DMS 273 (cell line): Measurements from ENCODE around the gene USP24.
"Not testable (repeated sequence)": the region's sequence is repeated elsewhere in the genome, so short reads cannot be mapped to it uniquely, and the experiment has no call there.

Experiments used
- DNase-seq: peaks from one replicate; lab custom pipeline; 2025; ENCODE audit not compliant: unreplicated experiment; lab: John Stamatoyannopoulos, UW

The USP24 gene

DNA sequence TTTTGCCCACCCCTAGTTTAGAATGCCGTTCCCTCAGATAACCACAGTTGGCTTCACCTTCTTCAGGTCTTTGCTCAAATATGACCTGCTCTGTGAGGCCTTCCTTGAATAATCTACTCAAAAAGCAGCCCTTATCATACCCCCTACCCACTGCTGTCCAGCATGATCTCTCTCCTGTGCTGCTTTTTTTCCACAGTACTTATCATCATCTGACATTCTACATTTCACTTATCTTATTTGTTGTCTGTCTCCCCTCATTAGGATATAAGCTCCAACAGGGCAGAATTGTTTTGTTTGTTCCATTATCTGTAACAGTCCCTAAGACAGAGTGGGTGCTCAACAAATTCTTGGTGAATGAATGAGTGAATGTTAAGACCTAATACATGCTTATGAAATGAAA, 18.1 kb downstream of the USP24 start:
- DNase-seq, result no peak

DNA sequence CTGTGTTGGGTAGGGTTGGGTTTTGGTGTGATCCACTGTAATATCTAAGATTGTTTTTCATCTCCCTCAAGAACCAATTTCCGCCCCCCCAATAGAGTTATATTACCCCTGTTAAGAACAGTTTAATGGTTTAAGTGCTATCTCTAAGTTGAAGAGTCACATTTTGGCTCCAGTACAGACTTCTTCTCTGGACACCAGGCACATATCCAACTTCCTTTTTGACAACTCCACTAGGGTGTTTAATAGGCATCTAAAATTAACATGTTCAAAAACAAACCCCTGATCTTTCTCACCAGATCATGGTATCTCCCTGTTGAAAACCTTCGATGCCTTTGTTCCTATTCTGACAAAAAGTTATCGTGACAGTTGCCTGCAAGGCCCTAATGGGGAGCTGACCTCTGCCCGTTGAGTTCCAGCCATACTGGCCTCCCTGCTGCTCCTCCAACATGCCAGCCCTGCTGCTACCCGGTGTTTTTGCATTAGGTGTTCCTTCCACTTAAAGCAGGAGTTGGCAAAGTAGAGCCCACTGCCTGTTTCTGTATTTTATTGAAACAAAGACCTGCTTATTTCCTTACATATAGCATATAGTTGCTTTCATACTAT, 18.6 kb downstream of the USP24 start:
- no peak for DNase-seq

DNA sequence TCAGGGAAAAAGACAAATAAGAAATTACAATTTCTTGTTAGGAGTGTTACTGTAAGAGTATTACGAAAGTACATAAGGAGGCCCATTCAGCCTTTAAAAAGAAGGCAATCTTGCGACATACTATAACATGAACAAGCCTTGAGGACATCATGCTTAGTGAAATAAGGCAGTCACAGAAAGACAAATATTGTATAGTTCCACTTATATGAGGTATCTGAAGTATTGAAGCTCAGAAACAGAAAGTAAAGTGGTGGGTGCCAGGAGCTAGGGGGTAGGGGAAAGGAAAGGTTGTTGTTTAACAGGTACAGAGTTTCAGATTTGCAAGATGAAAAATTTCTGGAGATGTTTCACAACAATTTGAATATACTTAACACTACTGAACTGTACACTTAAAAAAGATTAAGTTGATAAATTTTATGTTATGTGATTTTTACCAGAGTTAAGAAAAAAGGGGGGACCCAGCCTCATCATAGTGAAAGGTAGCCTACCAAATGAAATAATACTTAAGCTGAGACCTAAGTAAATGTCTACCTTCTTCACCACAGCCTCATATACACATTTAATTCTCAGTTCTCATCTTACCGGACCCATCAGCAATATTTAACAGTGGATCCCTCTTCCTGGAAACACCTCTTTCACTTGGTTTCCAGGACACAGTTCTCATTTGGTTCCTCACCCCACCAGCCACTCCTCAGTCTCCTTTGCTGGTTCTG, 19.5 kb downstream of the USP24 start:
- DNase-seq, result no peak

DNA sequence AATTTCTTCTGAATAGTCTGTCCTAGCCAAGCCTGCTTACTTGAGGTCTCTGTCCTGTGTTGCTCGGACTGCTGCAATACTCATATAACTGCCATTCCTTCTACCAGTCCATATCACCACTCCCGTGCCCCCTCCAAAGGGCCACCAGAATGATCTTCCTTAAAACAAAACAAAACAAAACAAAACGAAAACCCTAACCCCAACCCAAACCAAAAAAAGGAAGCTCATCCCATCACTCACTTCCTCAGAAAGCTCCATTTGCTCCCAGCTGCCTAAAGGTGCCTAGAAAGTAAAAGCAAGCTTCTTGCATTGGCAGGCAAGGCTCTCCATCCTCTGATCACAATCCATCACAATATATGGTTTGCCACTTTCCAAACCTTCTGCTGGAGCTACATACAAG, 20.3 kb downstream of the USP24 start:
- DNase-seq, result no peak

DNA sequence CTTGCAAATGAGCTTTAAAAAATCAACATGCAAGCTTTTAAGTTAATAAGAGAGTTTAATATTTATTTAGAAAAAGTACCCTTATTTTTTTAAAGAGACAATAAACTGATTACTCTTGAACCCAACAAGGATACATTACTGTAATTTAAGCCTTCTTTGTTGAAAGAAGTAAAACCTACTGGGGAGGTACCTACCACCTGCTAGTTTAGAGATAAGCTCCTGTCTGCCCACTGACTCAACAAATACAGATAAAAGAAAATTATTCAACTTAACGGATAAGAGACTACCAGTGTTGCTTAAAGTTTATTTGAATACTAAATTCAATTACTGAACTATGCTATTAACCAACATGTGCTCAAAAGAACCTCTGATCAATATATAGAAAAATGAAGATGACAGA, 23.1 kb downstream of the USP24 start:
- no peak for DNase-seq

DNA sequence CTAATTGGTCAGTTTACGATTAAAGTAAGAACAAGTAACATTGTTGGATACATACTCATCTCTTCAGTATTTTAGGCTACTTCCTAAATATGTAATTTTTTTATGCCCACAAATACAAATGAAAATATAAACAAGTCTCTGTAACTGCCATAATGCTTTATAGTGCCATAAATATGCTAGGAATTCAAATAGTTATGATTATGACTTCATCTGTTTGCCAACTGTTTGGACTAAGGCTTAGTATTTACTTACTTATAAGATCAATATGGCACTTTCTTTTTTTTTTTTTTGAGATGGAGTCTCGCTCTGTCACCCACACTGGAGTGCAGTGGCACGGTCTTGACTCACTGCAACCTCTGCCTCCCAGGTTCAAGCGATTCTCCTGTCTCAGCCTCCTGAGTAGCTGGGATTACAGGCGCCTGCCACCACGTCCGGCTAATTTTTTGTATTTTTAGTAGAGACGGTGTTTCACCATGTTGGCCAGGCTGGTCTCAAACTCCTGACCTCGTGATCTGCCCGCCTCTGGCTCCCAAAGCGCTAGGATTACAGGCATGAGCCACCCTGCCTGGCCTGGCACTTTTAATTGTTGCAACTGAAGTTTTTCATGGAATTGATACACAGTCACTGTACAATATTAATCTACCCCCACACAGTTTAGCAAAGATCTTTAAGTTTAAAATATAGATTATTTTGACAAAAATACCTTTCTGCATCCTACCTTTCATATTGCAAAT, 23.8 kb downstream of the USP24 start:
- not testable (repeated sequence) for DNase-seq

DNA sequence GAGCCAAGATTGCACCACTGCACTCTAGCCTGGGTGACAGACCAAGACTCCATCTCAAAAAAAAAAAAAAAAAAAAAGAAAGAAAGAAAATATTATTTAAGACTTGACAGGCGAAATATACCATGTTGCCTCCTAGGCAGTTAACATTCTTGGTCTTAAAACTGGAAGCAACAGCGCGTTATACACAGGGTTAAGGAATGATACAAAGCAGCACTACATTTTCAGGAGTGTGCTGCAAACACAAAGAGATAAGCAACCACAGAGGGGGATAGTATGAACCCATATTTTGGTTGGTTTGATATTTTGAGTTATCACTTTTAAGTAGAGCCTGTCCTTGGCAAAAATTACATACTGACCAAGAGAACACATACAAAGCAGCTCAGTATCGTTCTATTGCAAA, 25.1 kb downstream of the USP24 start:
- DNase-seq, result no peak

DNA sequence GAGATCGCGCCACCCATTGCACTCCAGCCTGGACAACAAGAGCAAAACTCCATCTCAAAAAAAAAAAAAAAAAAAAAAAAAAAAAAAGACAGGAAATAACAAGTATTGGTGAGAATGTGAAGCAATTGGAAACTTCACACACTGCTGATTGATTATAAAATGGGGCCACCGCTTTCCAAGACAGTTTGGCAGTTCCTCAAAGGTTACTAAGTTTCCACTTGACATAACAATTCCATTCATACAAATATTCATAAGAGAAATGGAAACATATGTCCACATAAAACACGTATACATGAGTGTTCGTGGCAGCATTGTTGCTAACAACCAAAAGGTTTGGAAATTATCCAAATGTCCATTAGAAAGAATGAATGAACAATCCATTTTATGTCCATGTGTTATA, 26.3 kb downstream of the USP24 start:
- DNase-seq, result no peak

DNA sequence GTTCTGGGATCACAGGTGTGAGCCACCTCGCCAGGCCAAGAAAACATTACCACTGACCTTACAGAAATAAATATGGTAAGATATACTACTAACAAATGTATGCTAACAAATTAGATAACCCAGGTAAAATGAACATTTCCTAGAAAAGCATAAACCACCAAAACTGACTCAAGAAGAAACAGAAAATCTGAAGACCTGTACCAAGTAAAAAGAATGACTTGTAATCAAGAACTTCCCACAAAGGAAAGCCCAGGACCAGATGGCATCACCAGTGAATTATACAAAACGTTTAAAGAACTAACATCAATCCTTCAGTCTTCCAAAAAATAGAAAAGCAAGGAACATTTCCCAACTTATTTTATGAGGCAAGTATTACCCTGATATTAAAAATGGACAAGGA, 29.3 kb downstream of the USP24 start:
- no peak for DNase-seq

DNA sequence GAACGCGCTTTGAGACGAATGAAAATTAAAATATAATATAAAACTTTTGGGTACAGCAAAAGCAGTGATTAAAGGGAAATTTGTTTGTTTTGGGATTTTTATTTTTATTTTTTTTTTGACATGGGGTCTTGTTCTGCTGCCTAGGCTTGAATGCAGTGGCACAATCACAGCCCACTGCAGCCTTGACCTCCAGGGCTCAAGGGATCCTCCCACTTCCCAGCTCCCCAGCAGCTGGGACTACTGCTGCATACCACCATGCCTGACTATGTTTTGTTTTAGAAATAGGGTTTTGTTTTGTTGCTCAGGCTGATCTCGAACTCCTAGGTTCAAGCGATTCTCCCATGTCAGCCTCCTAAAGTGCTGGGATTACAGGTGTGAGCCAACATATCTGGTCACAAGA, 30.3 kb downstream of the USP24 start:
- no peak for DNase-seq

DNA sequence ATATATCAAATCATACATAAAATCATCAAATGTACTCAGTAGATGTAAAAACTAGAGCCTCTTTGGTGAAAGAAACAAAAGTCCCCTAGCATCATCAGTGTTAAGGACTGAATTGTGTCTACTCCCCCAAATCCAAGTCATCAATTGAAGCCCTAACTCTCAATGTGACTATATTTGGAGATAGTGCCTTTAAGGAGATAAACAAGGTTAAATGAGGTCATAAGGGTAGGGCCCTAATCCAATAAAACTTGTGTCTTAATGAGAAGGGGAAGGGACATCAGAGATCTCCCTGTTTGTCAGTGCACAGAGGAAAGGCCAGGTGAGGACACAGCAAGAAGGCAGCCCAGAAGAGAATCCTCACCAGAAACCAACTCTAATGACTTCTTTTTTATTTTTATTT, 33.5 kb downstream of the USP24 start:
- DNase-seq, result no peak

DNA sequence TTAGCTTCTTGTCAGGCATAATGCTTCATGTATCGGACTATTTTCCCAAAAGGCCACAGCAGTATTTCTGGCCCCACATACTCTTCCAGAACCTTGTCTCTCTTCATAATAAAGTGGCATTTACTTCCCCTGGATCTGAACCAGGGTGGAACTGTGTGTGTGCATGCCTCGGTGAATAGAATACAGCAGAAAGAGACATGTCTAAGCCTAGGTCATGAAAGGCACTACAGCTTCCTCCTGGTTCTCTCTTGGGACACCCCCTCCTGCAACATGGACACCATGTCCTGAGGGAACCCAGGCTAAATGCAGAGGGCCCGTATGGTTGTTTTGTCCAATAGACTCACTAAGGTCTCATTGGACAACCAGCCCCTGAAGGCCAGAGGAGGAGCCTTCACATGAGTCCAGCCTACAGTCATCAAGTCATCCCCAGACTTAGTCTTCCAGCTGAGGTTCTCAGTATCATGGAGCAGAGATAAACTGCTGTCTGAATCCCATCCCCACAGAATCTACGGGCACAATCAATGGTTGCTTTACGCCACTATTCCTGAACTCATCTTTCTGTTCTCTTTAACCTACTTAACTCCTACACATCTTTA, 35.0 kb downstream of the USP24 start:
- DNase-seq, result no peak

DNA sequence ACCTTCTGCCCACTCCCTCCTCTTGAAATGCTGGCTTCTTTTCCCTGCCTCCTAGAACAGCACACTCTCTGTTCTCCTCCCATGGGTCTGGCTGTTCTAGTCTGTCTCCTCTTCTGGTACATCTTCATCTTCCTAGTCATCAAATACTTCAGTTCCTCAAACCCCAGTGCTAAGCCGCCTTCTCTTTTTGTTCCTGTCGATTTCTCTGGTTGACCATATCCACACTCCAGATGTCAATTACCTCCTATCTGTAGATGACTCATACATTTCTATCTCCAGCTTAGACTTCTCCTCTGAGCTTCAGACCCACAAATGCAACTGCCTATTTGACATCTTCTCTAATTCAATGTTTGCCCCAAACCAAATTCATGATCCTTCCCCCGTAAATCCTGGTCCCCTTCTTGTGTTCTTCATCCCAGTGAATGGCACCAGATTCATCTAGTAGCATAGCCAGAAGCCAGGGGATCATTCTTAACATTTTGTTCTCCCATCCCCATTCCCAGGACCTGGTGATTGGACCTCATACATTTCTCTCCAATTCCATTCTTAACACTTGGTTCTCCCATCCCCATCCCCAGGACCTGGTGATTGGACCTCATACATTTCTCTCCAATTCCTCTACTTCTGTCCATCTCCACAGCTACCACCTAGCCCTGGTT, 35.9 kb downstream of the USP24 start:
- DNase-seq, result no peak

DNA sequence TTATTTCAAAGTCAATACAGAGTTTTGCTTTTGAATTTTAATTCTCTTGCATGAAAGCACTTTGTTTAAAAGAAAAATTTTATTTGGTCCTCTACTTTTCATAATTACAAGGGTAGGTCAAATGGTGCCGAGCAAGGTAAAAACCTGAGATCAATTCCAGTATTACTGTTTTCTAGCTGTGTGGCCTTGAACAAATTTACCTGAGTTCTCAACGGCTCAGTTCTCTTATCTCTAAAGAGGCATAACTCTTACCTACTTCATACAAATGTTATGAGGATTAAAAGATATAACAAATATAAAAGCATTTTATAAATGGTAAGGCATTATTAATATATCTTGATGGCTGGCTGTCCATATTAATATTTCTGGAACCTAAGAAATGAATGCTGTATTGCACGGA, 42.5 kb downstream of the USP24 start:
- no peak for DNase-seq

DNA sequence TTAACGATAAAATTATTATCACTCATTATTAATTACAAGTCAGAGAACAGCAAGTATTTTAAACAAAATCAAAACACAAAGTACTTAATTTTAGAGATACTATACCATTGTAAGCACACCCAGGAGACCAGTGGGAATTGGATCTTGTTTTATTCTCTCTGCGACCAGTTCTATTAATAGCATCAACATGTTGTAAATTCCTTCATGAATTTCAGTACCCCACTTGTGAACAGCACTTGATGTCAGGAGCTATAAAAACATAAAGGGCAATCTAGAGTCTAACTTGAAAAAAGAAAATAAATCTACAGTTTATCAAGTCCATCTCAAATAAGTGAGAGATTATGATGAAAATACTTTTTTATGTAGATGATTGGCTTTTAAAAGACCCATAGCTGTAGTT, 42.9 kb downstream of the USP24 start:
- DNase-seq, result no peak

DNA sequence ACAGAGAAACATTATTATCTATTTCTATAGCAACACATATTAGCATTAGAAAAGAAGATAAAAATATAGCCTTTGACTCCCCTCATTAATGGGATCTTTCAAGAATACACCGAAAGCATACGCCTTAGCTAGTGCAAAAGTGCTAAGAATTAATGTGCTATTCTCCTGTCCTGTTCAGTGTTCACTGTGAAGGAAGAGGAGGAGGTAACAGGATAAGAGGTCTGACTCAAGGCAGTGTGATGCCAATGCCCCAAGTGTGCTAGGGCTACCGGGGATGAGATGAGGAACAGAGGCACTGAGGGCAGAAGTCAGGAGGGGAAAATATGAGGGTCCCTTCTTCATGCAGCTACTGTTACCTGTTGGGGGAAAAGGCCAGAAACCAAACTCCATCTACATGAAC, 43.5 kb downstream of the USP24 start:
- DNase-seq, result no peak

DNA sequence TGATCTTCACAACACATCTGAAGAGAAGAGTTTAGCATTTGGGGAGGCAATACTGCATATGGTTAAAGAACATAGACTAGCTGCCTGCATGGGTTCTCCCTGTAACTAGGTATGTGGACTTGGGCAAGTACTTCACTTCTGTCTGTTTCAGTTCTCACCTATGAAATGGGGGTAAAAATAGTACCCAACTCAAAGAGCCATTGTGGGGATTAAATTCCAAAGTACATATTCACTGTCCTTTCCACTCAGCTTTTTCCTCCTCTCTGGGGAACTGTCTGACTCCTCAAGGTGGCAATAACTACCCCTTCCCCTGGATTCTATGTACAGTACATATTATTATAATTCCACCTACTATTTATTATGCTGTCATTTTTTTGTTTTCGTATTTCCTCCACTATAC, 44.7 kb downstream of the USP24 start:
- no peak for DNase-seq

DNA sequence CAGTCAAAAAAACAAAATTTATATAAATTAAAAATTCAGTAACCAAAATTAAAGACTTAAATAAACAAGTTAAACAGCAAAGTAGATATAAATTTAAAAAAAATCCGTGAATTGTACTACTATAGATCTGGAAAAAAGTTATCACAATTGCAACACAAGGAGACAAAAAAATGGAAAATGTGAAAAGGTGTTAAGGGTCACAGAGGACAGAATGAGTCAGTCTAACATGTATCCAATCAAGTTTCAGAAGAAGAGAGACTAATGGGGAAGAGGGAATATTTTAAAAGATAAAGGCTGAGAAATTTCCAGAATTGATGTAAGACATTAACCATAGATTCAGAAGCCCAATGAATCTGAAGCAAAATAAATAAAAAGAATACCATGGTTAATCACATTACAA, 46.0 kb downstream of the USP24 start:
- no peak for DNase-seq

DNA sequence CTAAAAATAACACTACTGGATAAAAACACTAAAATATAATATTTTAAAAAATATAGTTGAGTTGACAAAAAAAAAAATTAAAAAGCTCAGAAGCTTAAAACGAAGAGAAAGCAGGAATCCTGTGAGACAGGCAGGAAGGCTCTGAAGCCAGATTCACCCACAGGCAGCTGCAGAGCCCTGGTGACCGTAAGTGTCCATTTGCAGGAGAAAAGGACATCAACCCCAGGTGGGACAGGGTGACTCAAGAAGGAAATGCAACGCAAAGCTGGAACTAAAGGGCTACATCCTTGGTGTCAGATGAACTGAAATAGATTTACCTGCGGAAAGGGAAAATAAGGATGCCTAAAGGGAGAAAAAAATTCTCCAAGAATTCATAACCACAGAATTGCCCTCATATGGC, 46.8 kb downstream of the USP24 start:
- DNase-seq, result no peak

DNA sequence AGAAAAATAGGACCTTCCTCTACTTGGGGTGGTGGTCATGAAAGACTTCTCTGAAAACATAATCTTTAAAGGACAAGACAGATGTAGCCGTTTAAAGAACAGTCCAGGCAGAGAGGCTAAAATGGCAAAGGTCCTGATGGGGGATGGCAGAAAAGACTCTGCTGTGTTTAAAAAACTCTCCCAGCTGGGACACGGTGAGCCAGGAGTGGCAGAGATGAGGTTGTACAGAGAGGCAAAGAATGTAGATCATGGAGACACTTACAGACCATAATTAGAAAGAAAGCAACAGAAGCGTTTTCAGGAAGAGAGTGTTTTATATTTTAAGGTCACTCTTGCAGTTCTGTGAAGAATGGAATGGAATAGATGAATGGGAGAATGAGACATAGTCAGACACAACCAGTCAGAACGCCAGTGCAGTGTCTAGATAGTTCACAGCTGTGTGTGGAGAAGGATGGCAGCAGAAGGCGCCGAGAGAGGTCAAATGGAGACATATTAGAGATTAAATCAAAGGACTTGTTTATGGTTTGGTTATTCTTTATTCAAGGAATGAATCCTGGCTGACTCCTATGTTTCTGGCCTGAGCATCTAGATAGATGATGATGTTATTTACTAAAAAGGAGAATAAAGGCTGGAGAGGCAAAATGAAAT, 47.8 kb downstream of the USP24 start:
- no peak for DNase-seq

DNA sequence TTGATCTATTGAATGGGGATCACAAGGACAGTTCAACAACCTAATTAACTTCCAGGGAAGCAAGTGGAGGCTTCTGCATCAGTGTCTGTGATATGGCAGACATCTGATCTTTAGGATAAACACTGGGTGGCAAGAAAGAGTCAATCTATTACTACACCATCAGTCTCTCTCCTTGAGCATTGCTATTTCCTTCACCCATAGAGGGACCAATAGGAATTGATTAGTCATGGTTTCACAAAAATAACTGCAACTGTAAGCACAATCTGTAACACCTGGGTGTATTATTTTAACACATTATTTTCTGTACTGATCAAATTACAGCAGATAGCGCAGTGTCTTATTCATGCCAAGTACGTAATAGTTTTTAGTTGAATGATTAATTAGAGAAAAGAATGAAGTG, 50.3 kb downstream of the USP24 start:
- no peak for DNase-seq
